ENCODE results near the gene SFRP2.

The SFRP2 gene

DNA sequence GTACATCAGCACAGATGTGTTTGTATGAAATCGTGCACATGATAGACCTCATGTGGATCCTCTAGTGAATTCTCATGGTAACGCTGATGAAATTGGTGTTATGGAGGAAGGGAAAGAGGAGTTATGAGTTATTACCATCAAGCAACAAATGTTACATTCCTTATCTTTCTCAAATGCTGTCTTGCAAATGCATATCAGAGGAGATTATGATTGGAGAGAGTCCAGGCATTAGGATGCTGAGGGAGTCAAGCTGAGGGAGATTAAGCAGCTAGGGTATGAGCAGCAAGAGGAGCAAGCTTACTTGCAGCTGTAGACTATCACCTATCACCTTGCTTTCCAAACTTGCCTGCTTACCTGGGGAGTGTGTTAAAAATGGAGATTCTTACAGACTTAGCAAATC lies 36.8 kb upstream of the SFRP2 start:
- DNase-seq (ENCODE audit: low read depth, low spot score), result no peak
- no peak for TF ChIP-seq CTCF (IDR thresholded peaks at IDR 0.05; ENCODE audit: insufficient read depth, low read length, missing control alignments)
- CTCF ChIA-PET, result no interaction called here
- POLR2A ChIA-PET, result no interaction called here
- H3K4me3 ChIP-seq (ENCODE audit: low read depth, low read length), result no peak overlapping the region

DNA sequence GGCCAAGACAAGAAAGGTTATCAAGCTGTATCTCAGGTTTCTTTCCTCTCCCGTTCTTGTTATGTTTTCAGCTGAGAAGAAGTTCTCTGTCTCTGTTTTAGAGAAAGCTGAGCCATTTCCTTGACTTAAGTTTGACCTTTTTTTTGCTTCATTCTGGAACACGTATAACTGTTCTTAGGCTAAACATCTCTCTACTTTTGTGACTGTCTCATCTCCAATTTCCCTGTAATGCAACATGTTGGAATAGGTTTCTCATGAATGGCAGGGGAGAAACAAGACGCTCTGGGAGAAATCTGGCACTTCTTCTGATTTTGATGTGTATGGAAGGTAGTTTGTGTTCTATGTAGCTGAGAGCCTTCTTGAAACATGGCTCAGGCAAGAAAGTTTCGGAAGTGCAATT lies 36.2 kb upstream of the SFRP2 start:
- TF ChIP-seq CTCF (IDR thresholded peaks at IDR 0.05; ENCODE audit: insufficient read depth, low read length, missing control alignments), result no peak
- no peak for DNase-seq (ENCODE audit: low read depth, low spot score)
- ChIA-PET CTCF (no interaction called here), POLR2A (no interaction called here)
- no peak overlapping the region for H3K4me3 ChIP-seq (ENCODE audit: low read depth, low read length)

DNA sequence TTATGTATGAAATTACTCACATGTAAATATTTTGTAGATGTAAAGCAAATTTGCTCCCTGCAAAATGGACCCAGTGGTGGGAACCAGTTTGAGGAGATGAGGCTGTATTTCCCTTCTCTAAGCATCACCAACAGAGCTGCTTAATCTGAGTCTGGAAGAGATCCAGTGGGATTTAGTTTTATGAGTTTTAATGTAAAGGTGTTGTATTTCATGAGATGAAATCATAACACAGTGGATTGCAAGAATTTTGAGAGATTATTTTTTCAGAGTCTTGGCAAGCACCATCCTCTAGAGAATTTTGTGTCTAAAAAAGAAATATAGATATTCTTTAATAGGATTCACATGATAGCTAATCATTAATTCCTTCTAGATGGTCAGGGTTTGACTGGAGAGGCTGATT lies 35.6 kb upstream of the SFRP2 start:
- ChIA-PET CTCF (no interaction called here), POLR2A (no interaction called here)
- no peak for TF ChIP-seq CTCF (IDR thresholded peaks at IDR 0.05; ENCODE audit: insufficient read depth, low read length, missing control alignments)
- H3K4me3 ChIP-seq (ENCODE audit: low read depth, low read length), result no peak overlapping the region
- no peak for DNase-seq (ENCODE audit: low read depth, low spot score)

DNA sequence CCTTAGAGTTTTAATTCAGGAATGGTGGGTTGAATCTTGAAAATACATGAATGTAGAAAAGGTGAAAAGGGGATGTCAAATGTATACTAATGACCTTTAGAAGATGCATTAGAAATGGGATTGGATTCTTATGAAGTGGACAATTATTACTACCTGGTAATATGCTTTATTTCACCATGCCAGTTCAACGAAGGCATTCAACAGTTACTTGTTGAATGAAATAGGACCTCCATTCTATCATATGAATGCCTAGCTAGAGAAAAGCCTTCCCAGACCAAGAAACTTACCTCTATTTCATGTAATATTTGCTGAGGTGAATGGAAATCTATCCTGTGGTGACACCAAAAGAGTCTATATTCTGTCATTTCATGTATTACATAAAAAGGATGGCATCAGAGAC lies 34.6 kb upstream of the SFRP2 start:
- TF ChIP-seq CTCF (IDR thresholded peaks at IDR 0.05; ENCODE audit: insufficient read depth, low read length, missing control alignments), result no peak
- ChIA-PET CTCF (no interaction called here), POLR2A (no interaction called here)
- DNase-seq (ENCODE audit: low read depth, low spot score), result no peak
- no peak overlapping the region for H3K4me3 ChIP-seq (ENCODE audit: low read depth, low read length)

GRCh38 chr4:153822316-153822715 lies 33.4 kb upstream of the SFRP2 start:
- CTCF ChIA-PET, result no interaction called here
- DNase-seq (ENCODE audit: low read depth, low spot score), result no peak
- no peak for TF ChIP-seq CTCF (IDR thresholded peaks at IDR 0.05; ENCODE audit: insufficient read depth, low read length, missing control alignments)
- no peak overlapping the region for H3K4me3 ChIP-seq (ENCODE audit: low read depth, low read length)
- POLR2A ChIA-PET, result no interaction called here

DNA sequence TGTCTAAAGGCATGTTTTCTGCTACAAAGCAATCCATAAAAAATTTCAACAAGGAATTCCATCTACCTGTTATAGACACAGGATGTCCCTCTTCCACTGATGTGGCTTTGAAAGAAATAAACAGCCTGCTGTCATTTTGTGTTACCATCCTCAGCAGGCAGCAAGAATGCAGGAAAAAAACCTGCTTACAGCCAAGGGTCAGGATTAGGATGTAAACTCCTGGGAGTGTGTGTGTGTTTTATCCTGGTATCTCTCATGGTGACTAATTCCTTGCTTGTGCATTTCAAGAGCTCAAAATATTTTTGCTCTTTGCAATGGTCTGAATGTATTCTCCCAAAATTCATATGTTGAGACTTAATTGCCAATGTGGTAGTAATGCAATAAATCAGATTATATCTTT lies 28.6 kb upstream of the SFRP2 start:
- CTCF ChIA-PET, result no interaction called here

More for the DNA sequence above, 28.6 kb upstream of the SFRP2 start:
- no peak for TF ChIP-seq CTCF (IDR thresholded peaks at IDR 0.05; ENCODE audit: insufficient read depth, low read length, missing control alignments)
- POLR2A ChIA-PET, result no interaction called here
- H3K4me3 ChIP-seq (ENCODE audit: low read depth, low read length), result no peak overlapping the region
- DNase-seq (ENCODE audit: low read depth, low spot score), result no peak

Measured in AG04449 (cell line).